ENCODE measurements around the gene ATP1B1. TPM values are rescaled to one million over a fixed set of nuclear protein-coding genes. Genes with fewer than 3 reads are reported as not detected.
"Not testable (repeated sequence)": the region's sequence is repeated elsewhere in the genome, so short reads cannot be mapped to it uniquely, and the experiment has no call there.

Gene ATP1B1
- total RNA-seq, 1 donor from 2014 or later, result 30.7 TPM

DNA sequence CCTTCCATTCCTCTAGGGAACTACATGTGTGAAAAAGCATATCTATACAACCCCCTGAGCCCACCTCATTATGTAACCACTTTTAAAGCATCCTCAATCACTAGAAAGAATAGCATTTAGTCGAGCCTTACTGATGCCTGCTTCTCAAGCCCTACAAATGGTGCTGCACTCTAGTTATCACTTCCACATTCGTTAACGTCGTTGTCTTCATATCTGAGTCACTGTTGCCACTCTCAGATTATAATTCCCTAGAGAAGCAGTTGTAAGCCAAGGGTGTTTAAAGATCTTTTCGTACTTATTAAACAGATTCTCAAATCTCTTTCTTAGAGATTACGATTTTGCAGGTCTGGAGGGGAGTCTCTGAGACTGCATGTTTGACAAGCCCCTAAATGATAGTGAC is 16.5 kb downstream of the ATP1B1 start:
- no peaks in the 10 kb centered on the region for H3K36me3 ChIP-seq
- Mint-ChIP-seq H3K27me3 (ENCODE audit: insufficient read depth, low read depth) (no peaks in the 10 kb centered on the region), H3K9me3 (no peaks in the 10 kb centered on the region), H3K4me1 (no peaks in the 10 kb centered on the region), H3K27ac (no peak overlapping the region), H3K36me3 (peaks cover 27% of the 10 kb centered on the region), H3K4me3 (no peak overlapping the region)
- H3K4me1 ChIP-seq, result no peaks in the 10 kb centered on the region
- H4K20me1 ChIP-seq (ENCODE audit: low read depth), result no peaks in the 10 kb centered on the region
- no peaks in the 10 kb centered on the region for H3K9me3 ChIP-seq (ENCODE audit: low read depth)
- no peak overlapping the region for H3K27ac ChIP-seq
- no peaks in the 10 kb centered on the region for H3F3A ChIP-seq (ENCODE audit: low read depth)
- TF ChIP-seq EZH2phosphoT487 (IDR thresholded peaks at IDR 0.05) (no peak), EZH2 (IDR thresholded peaks at IDR 0.05) (no peak)
- TF ChIP-seq, protein P1, sequence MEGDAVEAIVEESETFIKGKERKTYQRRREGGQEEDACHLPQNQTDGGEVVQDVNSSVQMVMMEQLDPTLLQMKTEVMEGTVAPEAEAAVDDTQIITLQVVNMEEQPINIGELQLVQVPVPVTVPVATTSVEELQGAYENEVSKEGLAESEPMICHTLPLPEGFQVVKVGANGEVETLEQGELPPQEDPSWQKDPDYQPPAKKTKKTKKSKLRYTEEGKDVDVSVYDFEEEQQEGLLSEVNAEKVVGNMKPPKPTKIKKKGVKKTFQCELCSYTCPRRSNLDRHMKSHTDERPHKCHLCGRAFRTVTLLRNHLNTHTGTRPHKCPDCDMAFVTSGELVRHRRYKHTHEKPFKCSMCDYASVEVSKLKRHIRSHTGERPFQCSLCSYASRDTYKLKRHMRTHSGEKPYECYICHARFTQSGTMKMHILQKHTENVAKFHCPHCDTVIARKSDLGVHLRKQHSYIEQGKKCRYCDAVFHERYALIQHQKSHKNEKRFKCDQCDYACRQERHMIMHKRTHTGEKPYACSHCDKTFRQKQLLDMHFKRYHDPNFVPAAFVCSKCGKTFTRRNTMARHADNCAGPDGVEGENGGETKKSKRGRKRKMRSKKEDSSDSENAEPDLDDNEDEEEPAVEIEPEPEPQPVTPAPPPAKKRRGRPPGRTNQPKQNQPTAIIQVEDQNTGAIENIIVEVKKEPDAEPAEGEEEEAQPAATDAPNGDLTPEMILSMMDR (IDR thresholded peaks at IDR 0.05), result no peak
- no peak overlapping the region for H3K4me2 ChIP-seq
- H3K79me2 ChIP-seq (ENCODE audit: low read depth), result peaks cover 3% of the 10 kb centered on the region
- no peak overlapping the region for H3K9ac ChIP-seq
- no peak overlapping the region for H3K4me3 ChIP-seq
- no peak overlapping the region for H2AFZ ChIP-seq (replicated peaks)
- H3K27me3 ChIP-seq, result no peaks in the 10 kb centered on the region
- DNase-seq (ENCODE audit: low spot score), result no peak

- Mint-ChIP-seq H3K27ac (no peak overlapping the region), H3K4me1 (no peaks in the 10 kb centered on the region), H3K4me3 (no peak overlapping the region), H3K36me3 (peaks cover 32% of the 10 kb centered on the region), H3K9me3 (no peaks in the 10 kb centered on the region), H3K27me3 (ENCODE audit: insufficient read depth, low read depth) (no peaks in the 10 kb centered on the region)
- Histone ChIP-seq H4K20me1 (ENCODE audit: low read depth) (no peaks in the 10 kb centered on the region), H3K9me3 (ENCODE audit: low read depth) (no peaks in the 10 kb centered on the region), H3K79me2 (ENCODE audit: low read depth) (peaks cover 3% of the 10 kb centered on the region), H3K36me3 (no peaks in the 10 kb centered on the region), H3K9ac (no peak overlapping the region), H3K4me2 (no peak overlapping the region), H3F3A (ENCODE audit: low read depth) (no peaks in the 10 kb centered on the region), H3K4me1 (no peaks in the 10 kb centered on the region), H3K4me3 (no peak overlapping the region), H3K27me3 (no peaks in the 10 kb centered on the region), H2AFZ (replicated peaks) (no peak overlapping the region), H3K27ac (no peak overlapping the region)
- no peak for DNase-seq (ENCODE audit: low spot score)
- TF ChIP-seq, protein P1 (IDR thresholded peaks at IDR 0.05), result no peak
- TF ChIP-seq EZH2 (IDR thresholded peaks at IDR 0.05) (no peak), EZH2phosphoT487 (IDR thresholded peaks at IDR 0.05) (no peak)
These were observed 18.0 kb downstream of the ATP1B1 start for GRCh38 chr1:169124459-169124858.

DNA sequence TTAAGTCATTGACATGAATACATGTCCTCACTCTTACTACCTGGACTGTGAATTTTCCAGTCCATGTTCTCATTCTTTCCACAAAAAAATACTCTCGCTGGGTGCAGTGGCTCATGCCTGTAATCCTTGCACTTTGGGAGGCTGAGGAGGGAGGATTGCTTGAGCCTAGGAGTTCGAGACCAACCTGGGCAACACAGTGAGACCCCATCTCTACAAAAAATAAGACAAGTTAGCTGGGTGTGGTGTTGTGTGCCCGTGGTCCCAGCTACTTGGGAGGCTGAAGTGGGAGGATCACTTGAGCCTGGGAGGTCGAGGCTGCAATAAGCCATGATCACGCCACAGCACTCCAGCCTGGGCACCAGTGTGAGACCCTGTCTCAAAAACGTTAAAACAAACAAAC is 19.1 kb downstream of the ATP1B1 start:
- H3K27ac ChIP-seq; H2AFZ ChIP-seq (replicated peaks); H3K4me3 ChIP-seq; H4K20me1 ChIP-seq (ENCODE audit: low read depth); H3K79me2 ChIP-seq (ENCODE audit: low read depth); H3K9me3 ChIP-seq (ENCODE audit: low read depth); H3K4me2 ChIP-seq; H3F3A ChIP-seq (ENCODE audit: low read depth); H3K4me3 Mint-ChIP-seq; H3K27me3 Mint-ChIP-seq (ENCODE audit: insufficient read depth, low read depth); H3K9ac ChIP-seq; DNase-seq (ENCODE audit: low spot score); H3K4me1 Mint-ChIP-seq; H3K27ac Mint-ChIP-seq; H3K27me3 ChIP-seq; H3K4me1 ChIP-seq; H3K36me3 ChIP-seq; H3K9me3 Mint-ChIP-seq: not testable (repeated sequence)
- peaks cover 34% of the 10 kb centered on the region for H3K36me3 Mint-ChIP-seq

- H3K4me3 Mint-ChIP-seq, result no peak overlapping the region
- DNase-seq (ENCODE audit: low spot score), result no peak
- peaks cover 39% of the 10 kb centered on the region for H3K36me3 Mint-ChIP-seq
- Histone ChIP-seq H3K27ac (no peak overlapping the region), H3K4me3 (no peak overlapping the region), H3K9me3 (ENCODE audit: low read depth) (no peaks in the 10 kb centered on the region), H3F3A (ENCODE audit: low read depth) (no peaks in the 10 kb centered on the region), H3K36me3 (no peaks in the 10 kb centered on the region), H4K20me1 (ENCODE audit: low read depth) (no peaks in the 10 kb centered on the region), H3K27me3 (no peaks in the 10 kb centered on the region), H3K79me2 (ENCODE audit: low read depth) (peaks cover 3% of the 10 kb centered on the region), H3K9ac (no peak overlapping the region), H3K4me1 (no peaks in the 10 kb centered on the region), H3K4me2 (no peak overlapping the region), H2AFZ (replicated peaks) (no peak overlapping the region)
- no peaks in the 10 kb centered on the region for H3K9me3 Mint-ChIP-seq
- H3K27me3 Mint-ChIP-seq (ENCODE audit: insufficient read depth, low read depth), result peaks cover 2% of the 10 kb centered on the region
- TF ChIP-seq, protein P1 (IDR thresholded peaks at IDR 0.05), result no peak
- TF ChIP-seq EZH2phosphoT487 (IDR thresholded peaks at IDR 0.05) (no peak), EZH2 (IDR thresholded peaks at IDR 0.05) (no peak)
- H3K4me1 Mint-ChIP-seq, result no peaks in the 10 kb centered on the region
- H3K27ac Mint-ChIP-seq, result no peak overlapping the region
These were observed 19.8 kb downstream of the ATP1B1 start for GRCh38 chr1:169126335-169126734.
